Neural cell (in vitro differentiated cells): Measurements from ENCODE around the gene SREK1IP1. TPM values are rescaled to one million over a fixed set of nuclear protein-coding genes. Genes with fewer than 3 reads are reported as not detected.

Source experiments
- H2AFZ ChIP-seq: fragments of 200-600, 300-800 bp; sonication (generic), shearing (Covaris generic); 2 replicates; pipeline ENCODE4 v1.6.0; 2014; ENCODE audit warnings: low read depth, mild to moderate bottlenecking, antibody characterized with exemption, low read length, moderate library complexity
- H3F3A ChIP-seq: fragments of 200-600 bp; shearing (Covaris generic); 2 replicates; pipeline ENCODE4 v1.6.1; 2016; ENCODE audit warnings: mild to moderate bottlenecking, moderate library complexity, mixed read lengths, antibody characterized with exemption, low read length; ENCODE audit not compliant: insufficient read depth, poor library complexity, severe bottlenecking
- H3K27ac ChIP-seq: fragments of 200-600, 300-800 bp; sonication (generic), shearing (Covaris generic); 2 replicates; pipeline ENCODE4 v1.5.1; 2014; ENCODE audit warnings: mild to moderate bottlenecking, low read length, moderate library complexity
- H3K27me3 ChIP-seq: fragments of 300-800, 200-600 bp; sonication (generic), shearing (Covaris generic); 2 replicates; pipeline ENCODE4 v1.6.0; 2014; ENCODE audit warnings: mild to moderate bottlenecking, low read depth, low read length, moderate library complexity; ENCODE audit not compliant: insufficient read depth
- H3K36me3 ChIP-seq: fragments of 300-800, 200-600 bp; sonication (generic), shearing (Covaris generic); 2 replicates; pipeline ENCODE4 v1.5.1; 2014; ENCODE audit warnings: mild to moderate bottlenecking, antibody characterized with exemption, low read length, moderate library complexity; ENCODE audit not compliant: insufficient read depth
- H3K4me2 ChIP-seq: fragments of 300-800, 200-600 bp; sonication (generic), shearing (Covaris generic); 2 replicates; pipeline ENCODE4 v1.6.0; 2014; ENCODE audit warnings: mild to moderate bottlenecking, low read length
- H3K4me3 ChIP-seq: fragments of 300-800, 200-600 bp; sonication (generic), shearing (Covaris generic); 2 replicates; pipeline ENCODE4 v1.5.1; 2014; ENCODE audit warnings: mild to moderate bottlenecking, low read length, moderate library complexity
- H3K79me2 ChIP-seq: fragments of 200-600 bp; shearing (Covaris generic); replicated peaks from 2 replicates; pipeline ENCODE4 v1.6.0; 2014; ENCODE audit warnings: mild to moderate bottlenecking, low read length, moderate library complexity; ENCODE audit not compliant: insufficient read depth
- H3K9ac ChIP-seq: fragments of 300-800, 200-600 bp; sonication (generic), shearing (Covaris generic); 2 replicates; pipeline ENCODE4 v1.6.1; 2016; ENCODE audit warnings: mild to moderate bottlenecking, low read length, mixed read lengths
- H3K9me2 ChIP-seq: fragments of 200-600 bp; shearing (Covaris generic); 2 replicates; pipeline ENCODE4 v1.6.1; 2016; ENCODE audit warnings: mild to moderate bottlenecking, low read length, mixed read lengths; ENCODE audit not compliant: insufficient read depth
- H3K9me3 ChIP-seq: fragments of 200-600, 300-800 bp; sonication (generic), shearing (Covaris generic); 2 replicates; pipeline ENCODE4 v1.6.1; 2016; ENCODE audit warnings: mild to moderate bottlenecking, mixed run types, low read length, moderate library complexity, mixed read lengths
- H4K20me1 ChIP-seq: fragments of 200-600 bp; shearing (Covaris generic); 2 replicates; pipeline ENCODE4 v1.6.1; 2016; ENCODE audit warnings: mild to moderate bottlenecking, mixed run types; ENCODE audit not compliant: insufficient read depth
- EP300 ChIP-seq: fragments of 450-650 bp; conservative IDR thresholded peaks from 2 replicates; pipeline ENCODE4 v1.6.1; 2014; ENCODE audit warnings: antibody characterized with exemption, mild to moderate bottlenecking, moderate library complexity; ENCODE audit not compliant: poor library complexity, severe bottlenecking
- EZH2 ChIP-seq: fragments of 200-600, 300-800 bp; shearing (Covaris generic), sonication (generic); IDR thresholded peaks from 2 replicates; pipeline ENCODE4 v1.6.1; 2014; ENCODE audit warnings: antibody characterized with exemption, low read length, borderline replicate concordance, mild to moderate bottlenecking; ENCODE audit not compliant: insufficient read depth, poor library complexity, severe bottlenecking
- MXI1 ChIP-seq: fragments of 450-650 bp; conservative IDR thresholded peaks from 2 replicates; pipeline ENCODE4 v1.6.1; 2014; ENCODE audit warnings: antibody characterized with exemption, mild to moderate bottlenecking; ENCODE audit not compliant: poor library complexity, severe bottlenecking
- POLR2AphosphoS5 ChIP-seq: IDR thresholded peaks from 2 replicates; pipeline ENCODE4 v1.6.1; 2012
- RAD21 ChIP-seq: fragments of 450-650 bp; conservative IDR thresholded peaks from 2 replicates; pipeline ENCODE4 v1.6.1; 2014; ENCODE audit warnings: antibody characterized with exemption, mild to moderate bottlenecking, moderate library complexity
- SMC3 ChIP-seq: fragments of 450-650 bp; conservative IDR thresholded peaks from 2 replicates; pipeline ENCODE4 v1.6.1; 2014; ENCODE audit warnings: antibody characterized with exemption, mild to moderate bottlenecking, moderate library complexity; ENCODE audit not compliant: poor library complexity
- TAF1 ChIP-seq: IDR thresholded peaks from 2 replicates; pipeline ENCODE4 v1.6.1; 2012; ENCODE audit warnings: low read depth
- polyA plus RNA-seq: library from polyadenylated mRNA; depleted of rRNA; stranded (reverse); fragments of >200 nt; gene quantifications from 2 replicates; pipeline ENCODE4 v1.2.3, GENCODE V29; 2014
- TF ChIP-seq, protein P1 (sequence below): fragments of 450-650 bp; IDR thresholded peaks from 2 replicates; pipeline ENCODE4 v1.5.1; 2014; ENCODE audit warnings: antibody characterized with exemption, mild to moderate bottlenecking, moderate library complexity; ENCODE audit not compliant: poor library complexity, severe bottlenecking
- TF ChIP-seq, protein P2 (sequence below): IDR thresholded peaks from 2 replicates; pipeline ENCODE4 v1.6.1; 2012; ENCODE audit warnings: borderline replicate concordance

The SREK1IP1 gene
- polyA plus RNA-seq, 1 donor from 2014 or later, result 23.5 TPM

- Histone ChIP-seq H3F3A (no peaks in the 10 kb centered on the region), H3K79me2 (peaks cover 4% of the 10 kb centered on the region), H4K20me1 (no peaks in the 10 kb centered on the region), H3K27ac (no peak overlapping the region), H3K9ac (no peak overlapping the region), H3K9me3 (no peaks in the 10 kb centered on the region), H3K4me2 (no peak overlapping the region), H3K4me3 (no peak overlapping the region), H2AFZ (no peak overlapping the region), H3K36me3 (no peaks in the 10 kb centered on the region), H3K27me3 (no peaks in the 10 kb centered on the region), H3K9me2 (no peaks in the 10 kb centered on the region)
- TF ChIP-seq, protein P1, sequence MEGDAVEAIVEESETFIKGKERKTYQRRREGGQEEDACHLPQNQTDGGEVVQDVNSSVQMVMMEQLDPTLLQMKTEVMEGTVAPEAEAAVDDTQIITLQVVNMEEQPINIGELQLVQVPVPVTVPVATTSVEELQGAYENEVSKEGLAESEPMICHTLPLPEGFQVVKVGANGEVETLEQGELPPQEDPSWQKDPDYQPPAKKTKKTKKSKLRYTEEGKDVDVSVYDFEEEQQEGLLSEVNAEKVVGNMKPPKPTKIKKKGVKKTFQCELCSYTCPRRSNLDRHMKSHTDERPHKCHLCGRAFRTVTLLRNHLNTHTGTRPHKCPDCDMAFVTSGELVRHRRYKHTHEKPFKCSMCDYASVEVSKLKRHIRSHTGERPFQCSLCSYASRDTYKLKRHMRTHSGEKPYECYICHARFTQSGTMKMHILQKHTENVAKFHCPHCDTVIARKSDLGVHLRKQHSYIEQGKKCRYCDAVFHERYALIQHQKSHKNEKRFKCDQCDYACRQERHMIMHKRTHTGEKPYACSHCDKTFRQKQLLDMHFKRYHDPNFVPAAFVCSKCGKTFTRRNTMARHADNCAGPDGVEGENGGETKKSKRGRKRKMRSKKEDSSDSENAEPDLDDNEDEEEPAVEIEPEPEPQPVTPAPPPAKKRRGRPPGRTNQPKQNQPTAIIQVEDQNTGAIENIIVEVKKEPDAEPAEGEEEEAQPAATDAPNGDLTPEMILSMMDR, result no peak
- TF ChIP-seq RAD21 (no peak), TAF1 (no peak), POLR2AphosphoS5 (no peak), EP300 (no peak), MXI1 (no peak), EZH2 (no peak), SMC3 (no peak)
- TF ChIP-seq, protein P2, sequence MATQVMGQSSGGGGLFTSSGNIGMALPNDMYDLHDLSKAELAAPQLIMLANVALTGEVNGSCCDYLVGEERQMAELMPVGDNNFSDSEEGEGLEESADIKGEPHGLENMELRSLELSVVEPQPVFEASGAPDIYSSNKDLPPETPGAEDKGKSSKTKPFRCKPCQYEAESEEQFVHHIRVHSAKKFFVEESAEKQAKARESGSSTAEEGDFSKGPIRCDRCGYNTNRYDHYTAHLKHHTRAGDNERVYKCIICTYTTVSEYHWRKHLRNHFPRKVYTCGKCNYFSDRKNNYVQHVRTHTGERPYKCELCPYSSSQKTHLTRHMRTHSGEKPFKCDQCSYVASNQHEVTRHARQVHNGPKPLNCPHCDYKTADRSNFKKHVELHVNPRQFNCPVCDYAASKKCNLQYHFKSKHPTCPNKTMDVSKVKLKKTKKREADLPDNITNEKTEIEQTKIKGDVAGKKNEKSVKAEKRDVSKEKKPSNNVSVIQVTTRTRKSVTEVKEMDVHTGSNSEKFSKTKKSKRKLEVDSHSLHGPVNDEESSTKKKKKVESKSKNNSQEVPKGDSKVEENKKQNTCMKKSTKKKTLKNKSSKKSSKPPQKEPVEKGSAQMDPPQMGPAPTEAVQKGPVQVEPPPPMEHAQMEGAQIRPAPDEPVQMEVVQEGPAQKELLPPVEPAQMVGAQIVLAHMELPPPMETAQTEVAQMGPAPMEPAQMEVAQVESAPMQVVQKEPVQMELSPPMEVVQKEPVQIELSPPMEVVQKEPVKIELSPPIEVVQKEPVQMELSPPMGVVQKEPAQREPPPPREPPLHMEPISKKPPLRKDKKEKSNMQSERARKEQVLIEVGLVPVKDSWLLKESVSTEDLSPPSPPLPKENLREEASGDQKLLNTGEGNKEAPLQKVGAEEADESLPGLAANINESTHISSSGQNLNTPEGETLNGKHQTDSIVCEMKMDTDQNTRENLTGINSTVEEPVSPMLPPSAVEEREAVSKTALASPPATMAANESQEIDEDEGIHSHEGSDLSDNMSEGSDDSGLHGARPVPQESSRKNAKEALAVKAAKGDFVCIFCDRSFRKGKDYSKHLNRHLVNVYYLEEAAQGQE, result no peak
These were observed 39.0 kb upstream of the SREK1IP1 start for GRCh38 chr5:64807520-64807919.

DNA sequence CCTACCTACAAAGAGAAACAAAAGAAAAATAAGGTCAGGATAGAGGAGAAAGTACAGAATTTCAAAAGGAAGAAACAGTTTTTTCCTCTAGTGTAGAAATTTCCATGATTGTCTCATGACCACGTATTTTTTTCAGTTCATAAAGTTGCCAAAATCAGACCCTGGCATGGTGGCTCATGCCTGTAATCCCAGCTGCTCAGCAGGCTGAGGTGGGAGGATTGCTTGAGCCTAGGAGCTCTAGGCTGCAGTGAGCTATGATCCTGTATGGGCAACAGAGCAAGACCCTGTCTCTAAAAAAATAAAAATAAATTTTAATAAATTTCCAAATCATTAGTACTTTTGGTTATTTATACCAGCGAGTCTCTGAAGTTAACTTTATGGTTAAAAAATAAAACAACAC lies 38.0 kb upstream of the SREK1IP1 start:
- Histone ChIP-seq H3K9ac (no peak overlapping the region), H2AFZ (no peak overlapping the region), H4K20me1 (no peaks in the 10 kb centered on the region), H3K4me2 (no peak overlapping the region), H3K9me2 (no peaks in the 10 kb centered on the region), H3K27ac (no peak overlapping the region), H3K27me3 (no peaks in the 10 kb centered on the region), H3K36me3 (no peaks in the 10 kb centered on the region), H3F3A (no peaks in the 10 kb centered on the region), H3K4me3 (no peak overlapping the region), H3K79me2 (no peaks in the 10 kb centered on the region), H3K9me3 (no peaks in the 10 kb centered on the region)
- TF ChIP-seq EZH2, result no peak
- TF ChIP-seq, protein P1, result no peak
- TF ChIP-seq TAF1, result no peak
- TF ChIP-seq SMC3, result no peak
- TF ChIP-seq MXI1, result no peak
- no peak for TF ChIP-seq RAD21
- TF ChIP-seq, protein P2, result no peak
